Measurements from ENCODE around the gene SCARF2. TPM values are rescaled to one million over a fixed set of nuclear protein-coding genes. Genes with fewer than 3 reads are reported as not detected.

SCARF2 gene
- total RNA-seq, 1 experiment from 2014 or later: 1.4 TPM

DNA sequence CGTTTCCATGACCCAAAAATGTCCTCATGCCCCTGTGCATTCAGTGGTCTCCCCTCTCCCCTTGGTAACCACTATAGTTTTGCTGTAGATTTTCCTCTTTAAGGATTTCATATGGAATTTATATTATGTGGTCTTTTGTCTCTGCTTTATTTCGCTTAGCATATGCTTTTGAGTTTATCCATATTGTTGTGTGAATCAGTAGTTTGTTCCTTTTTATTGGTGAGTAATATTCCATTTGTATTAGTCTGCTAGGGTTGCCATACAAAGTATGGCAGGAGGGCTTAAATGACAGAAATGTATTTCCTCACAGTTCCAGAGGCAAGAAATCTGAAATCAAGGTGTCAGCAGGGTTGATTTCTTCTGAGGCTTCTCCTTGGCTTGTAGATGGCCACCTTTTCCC is 40.1 kb downstream of the SCARF2 start:
- no peaks in the 10 kb centered on the region for H3K9me3 ChIP-seq (ENCODE audit: low read depth, low read length, poor library complexity, severe bottlenecking)
- H3K4me3 ChIP-seq (ENCODE audit: low read depth, low read length, poor library complexity, severe bottlenecking): no peak overlapping the region
- POLR2A ChIA-PET (ENCODE audit: low non-redundant PET): no interaction called here
- no peaks in the 10 kb centered on the region for H3K27me3 ChIP-seq (replicated peaks; ENCODE audit: insufficient read depth, low read depth, low read length, poor library complexity)
- CTCF ChIA-PET: no interaction called here
- BruUV-seq (replicated peaks): no TSS peak
- H3K4me1 ChIP-seq (ENCODE audit: insufficient read depth, low read length, poor library complexity, severe bottlenecking): peaks cover 22% of the 10 kb centered on the region
- intact Hi-C loops (cut with micrococcal nuclease; ENCODE audit: unreplicated experiment): no loop called here
- H3K36me3 ChIP-seq (ENCODE audit: insufficient read depth, low read length, poor library complexity, severe bottlenecking): peaks cover 13% of the 10 kb centered on the region
- DNase-seq (ENCODE audit: low spot score): no peak
- TF ChIP-seq, protein P1, sequence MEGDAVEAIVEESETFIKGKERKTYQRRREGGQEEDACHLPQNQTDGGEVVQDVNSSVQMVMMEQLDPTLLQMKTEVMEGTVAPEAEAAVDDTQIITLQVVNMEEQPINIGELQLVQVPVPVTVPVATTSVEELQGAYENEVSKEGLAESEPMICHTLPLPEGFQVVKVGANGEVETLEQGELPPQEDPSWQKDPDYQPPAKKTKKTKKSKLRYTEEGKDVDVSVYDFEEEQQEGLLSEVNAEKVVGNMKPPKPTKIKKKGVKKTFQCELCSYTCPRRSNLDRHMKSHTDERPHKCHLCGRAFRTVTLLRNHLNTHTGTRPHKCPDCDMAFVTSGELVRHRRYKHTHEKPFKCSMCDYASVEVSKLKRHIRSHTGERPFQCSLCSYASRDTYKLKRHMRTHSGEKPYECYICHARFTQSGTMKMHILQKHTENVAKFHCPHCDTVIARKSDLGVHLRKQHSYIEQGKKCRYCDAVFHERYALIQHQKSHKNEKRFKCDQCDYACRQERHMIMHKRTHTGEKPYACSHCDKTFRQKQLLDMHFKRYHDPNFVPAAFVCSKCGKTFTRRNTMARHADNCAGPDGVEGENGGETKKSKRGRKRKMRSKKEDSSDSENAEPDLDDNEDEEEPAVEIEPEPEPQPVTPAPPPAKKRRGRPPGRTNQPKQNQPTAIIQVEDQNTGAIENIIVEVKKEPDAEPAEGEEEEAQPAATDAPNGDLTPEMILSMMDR (conservative IDR thresholded peaks at IDR 0.05; ENCODE audit: low read depth, low read length): no peak
- no peak for TF ChIP-seq EZH2 (IDR thresholded peaks at IDR 0.05; ENCODE audit: borderline replicate concordance, low read depth, low read length, poor library complexity, severe bottlenecking)
- H3K27ac ChIP-seq (ENCODE audit: low read depth, low read length, poor library complexity, severe bottlenecking): no peak overlapping the region

DNA sequence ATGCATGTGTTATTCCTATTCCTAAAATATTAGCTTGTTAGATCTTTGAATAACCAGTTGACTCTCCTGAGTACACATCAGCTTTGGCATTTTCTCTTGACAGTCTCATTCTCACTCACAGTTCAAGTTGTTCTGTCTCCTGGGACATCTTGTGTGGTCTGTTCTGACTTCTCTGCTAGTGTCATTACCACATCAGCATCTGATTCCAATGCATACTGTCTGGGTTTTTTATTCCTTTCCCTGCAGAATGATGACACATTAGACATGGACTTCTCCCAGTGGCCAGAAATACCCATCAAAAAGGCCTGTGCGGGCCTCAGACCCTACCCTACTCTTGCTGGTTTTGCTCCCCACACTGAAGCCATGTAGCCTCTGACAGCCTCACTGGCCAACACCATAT is 41.0 kb downstream of the SCARF2 start:
- ChIA-PET POLR2A (ENCODE audit: low non-redundant PET) (interaction anchor here (0.7 kb wide), 1 partner anchor 286 kb away, joined by 3 read pairs; no protein-coding TSS in a partner anchor), CTCF (no interaction called here)
- peaks cover 22% of the 10 kb centered on the region for H3K4me1 ChIP-seq (ENCODE audit: insufficient read depth, low read length, poor library complexity, severe bottlenecking)
- H3K27me3 ChIP-seq (replicated peaks; ENCODE audit: insufficient read depth, low read depth, low read length, poor library complexity): no peaks in the 10 kb centered on the region
- no peak for TF ChIP-seq EZH2 (IDR thresholded peaks at IDR 0.05; ENCODE audit: borderline replicate concordance, low read depth, low read length, poor library complexity, severe bottlenecking)
- TF ChIP-seq, protein P1 (conservative IDR thresholded peaks at IDR 0.05; ENCODE audit: low read depth, low read length): no peak
- no peaks in the 10 kb centered on the region for H3K9me3 ChIP-seq (ENCODE audit: low read depth, low read length, poor library complexity, severe bottlenecking)
- no TSS peak for BruUV-seq (replicated peaks)
- H3K4me3 ChIP-seq (ENCODE audit: low read depth, low read length, poor library complexity, severe bottlenecking): no peak overlapping the region
- intact Hi-C loops (cut with micrococcal nuclease; ENCODE audit: unreplicated experiment): no loop called here
- no peak overlapping the region for H3K27ac ChIP-seq (ENCODE audit: low read depth, low read length, poor library complexity, severe bottlenecking)
- H3K36me3 ChIP-seq (ENCODE audit: insufficient read depth, low read length, poor library complexity, severe bottlenecking): peaks cover 8% of the 10 kb centered on the region
- peak; percentile 30 for DNase-seq (ENCODE audit: low spot score)

GRCh38 chr22:20395907-20396287 is 41.7 kb downstream of the SCARF2 start:
- no peaks in the 10 kb centered on the region for H3K27me3 ChIP-seq (replicated peaks; ENCODE audit: insufficient read depth, low read depth, low read length, poor library complexity)
- peaks cover 22% of the 10 kb centered on the region for H3K4me1 ChIP-seq (ENCODE audit: insufficient read depth, low read length, poor library complexity, severe bottlenecking)
- POLR2A ChIA-PET (ENCODE audit: low non-redundant PET): no interaction called here
- peaks cover 1% of the 10 kb centered on the region for H3K36me3 ChIP-seq (ENCODE audit: insufficient read depth, low read length, poor library complexity, severe bottlenecking)
- no TSS peak for BruUV-seq (replicated peaks)
- H3K27ac ChIP-seq (ENCODE audit: low read depth, low read length, poor library complexity, severe bottlenecking): no peak overlapping the region
- no peak for TF ChIP-seq EZH2 (IDR thresholded peaks at IDR 0.05; ENCODE audit: borderline replicate concordance, low read depth, low read length, poor library complexity, severe bottlenecking)
- TF ChIP-seq, protein P1 (conservative IDR thresholded peaks at IDR 0.05; ENCODE audit: low read depth, low read length): no peak
- no peak for DNase-seq (ENCODE audit: low spot score)
- peak overlapping the region; percentile 84 for H3K4me3 ChIP-seq (ENCODE audit: low read depth, low read length, poor library complexity, severe bottlenecking)
- intact Hi-C loops (cut with micrococcal nuclease; ENCODE audit: unreplicated experiment): no loop called here
- CTCF ChIA-PET: no interaction called here
- no peaks in the 10 kb centered on the region for H3K9me3 ChIP-seq (ENCODE audit: low read depth, low read length, poor library complexity, severe bottlenecking)
